HG02759 (cell line): ENCODE data around the gene AQP7.
"Not testable (repeated sequence)": the region's sequence is repeated elsewhere in the genome, so short reads cannot be mapped to it uniquely, and the experiment has no call there.

ENCODE experiments used
- ATAC-seq: cut with Tn5 transposase; IDR thresholded peaks from one replicate; pipeline ENCODE4 v1.9.1; 2021; ENCODE audit warnings: mild to moderate bottlenecking, moderate library complexity; ENCODE audit not compliant: unreplicated experiment

The AQP7 gene

DNA sequence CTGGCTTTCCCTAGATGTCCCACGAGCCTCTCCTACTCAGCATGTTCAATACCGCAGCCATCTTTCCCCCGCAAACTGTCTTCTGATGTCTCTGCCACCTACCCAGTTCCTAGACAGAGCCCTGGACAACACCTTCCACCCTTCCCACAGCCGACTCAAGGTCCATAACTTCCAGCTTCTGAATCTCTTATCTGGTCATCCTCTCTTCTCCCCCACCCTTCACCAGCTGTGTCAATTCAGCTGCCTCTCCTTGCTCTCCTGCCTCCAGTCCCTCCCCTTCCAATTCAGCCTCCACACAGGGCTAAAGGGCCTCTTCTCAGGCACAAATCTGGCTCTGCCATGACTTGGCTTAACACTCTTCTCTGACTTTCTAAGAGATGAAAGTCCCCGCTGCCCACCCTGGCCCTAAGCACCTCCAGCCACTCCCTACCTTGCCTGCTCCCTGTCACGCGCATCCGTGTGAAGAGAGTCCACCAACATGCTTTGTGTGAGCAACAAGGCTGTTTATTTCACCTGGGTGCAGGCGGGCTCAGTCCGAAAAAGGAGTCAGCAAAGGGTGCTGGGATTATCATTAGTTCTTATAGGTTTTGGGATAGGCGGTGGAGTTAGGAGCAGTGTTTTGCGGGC lies 25.2 kb downstream of the AQP7 start:
- ATAC-seq = no peak

DNA sequence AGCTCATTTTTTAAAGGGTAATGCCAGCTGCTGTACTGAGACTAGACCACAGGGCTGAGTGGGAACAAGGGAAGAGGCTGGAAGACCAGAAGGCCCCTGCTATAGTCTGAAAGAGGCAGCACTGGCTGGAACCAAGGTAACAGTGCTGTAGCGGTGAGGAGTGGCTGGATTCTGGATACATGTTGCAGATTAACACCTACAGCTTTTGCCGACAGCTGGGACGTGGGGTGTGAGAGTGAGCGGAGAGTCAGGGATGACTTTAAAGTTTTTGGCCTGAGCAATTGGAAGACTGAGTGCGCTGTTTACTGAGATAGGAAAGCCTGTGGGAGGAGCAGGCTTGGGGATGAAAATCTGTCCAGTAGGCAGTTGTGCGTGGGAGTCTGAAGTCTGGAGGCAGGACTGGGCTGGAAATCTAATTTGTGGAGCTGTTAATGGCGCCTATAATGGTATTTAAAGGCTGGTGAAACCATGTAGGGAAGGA lies 26.5 kb downstream of the AQP7 start:
- no peak for ATAC-seq

DNA sequence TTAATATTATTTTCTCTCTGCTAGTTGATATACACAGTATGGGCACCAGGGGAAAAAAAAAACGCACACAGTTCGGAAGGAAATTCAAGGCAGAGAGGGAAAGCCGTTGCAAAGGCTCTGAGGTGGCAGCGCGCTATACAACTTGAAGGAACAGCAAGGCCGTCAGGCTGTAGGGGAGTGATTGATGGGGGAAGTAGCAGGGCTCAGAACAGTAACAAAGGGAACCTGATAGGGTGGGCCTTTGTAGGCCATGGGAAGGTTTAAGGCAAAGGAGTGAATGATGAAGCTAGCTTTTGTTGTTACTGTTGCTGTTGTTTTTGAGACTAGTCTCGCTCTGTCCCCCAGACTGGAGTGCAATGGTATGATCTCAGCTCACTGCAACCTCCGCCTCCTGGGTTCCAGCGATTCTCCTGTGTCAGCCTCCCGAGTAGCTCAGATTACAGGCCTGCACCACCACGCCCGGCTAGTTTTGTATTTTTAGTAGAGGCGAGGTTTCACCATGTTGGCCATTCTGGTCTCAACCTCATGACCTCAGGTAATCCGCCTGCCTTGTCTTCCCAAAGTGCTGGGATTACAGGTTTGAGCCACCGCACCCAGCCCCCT lies 27.0 kb downstream of the AQP7 start:
- no peak for ATAC-seq

DNA sequence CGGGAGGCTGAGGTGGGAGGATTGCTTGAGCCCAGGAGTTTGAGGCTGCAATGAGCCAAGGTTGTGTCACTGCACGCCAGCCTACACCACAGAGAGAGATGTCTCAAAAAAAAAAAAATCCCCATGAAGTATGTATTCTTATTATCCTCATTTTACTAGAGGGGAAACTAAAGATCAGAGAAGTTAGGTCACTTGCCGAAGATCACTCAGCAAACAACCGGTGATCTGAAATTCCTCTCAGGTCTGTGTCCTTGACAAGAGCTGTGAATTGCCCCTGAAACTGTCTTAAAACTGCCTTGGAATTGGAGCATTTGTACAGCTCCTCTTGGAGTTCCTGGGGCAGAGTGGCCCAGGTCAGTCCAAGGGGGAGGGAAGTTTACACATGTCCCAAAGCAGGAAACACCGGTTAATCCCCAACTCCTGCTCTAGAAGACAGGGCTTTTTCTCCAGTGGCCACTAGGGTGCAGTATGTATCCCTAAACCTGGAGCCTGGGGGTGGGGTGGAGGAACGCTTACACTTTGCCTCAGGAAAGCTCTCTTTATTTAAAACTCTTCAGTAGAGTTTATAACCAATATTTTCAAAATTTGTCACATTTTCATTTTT lies 27.6 kb downstream of the AQP7 start:
- peak; percentile 82 for ATAC-seq

- no peak for ATAC-seq
Measured at GRCh38 chr9:33374190-33374589, 28.2 kb downstream of the AQP7 start.

DNA sequence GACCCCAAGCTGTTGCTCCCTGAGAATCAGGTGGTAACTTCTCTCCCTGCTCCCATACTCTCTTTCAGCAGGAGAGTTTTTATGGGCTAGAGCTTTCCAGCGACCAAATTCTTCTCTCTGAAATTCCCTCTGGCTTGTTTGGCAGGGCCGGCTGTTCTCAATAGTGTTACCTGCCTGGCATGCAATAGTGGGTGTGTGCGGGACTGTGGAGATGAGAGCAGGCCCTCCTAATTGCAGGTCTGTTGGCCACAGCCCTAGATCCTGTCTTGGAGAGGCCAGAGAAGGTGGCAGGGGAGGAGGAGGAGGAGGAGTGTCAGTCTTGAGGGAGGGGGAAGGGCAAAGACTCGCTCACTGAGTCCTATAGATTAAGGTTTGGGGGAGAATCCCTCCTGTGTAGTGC lies 29.5 kb downstream of the AQP7 start:
- ATAC-seq = no peak

- ATAC-seq = no peak
Measured at GRCh38 chr9:33366979-33367480, 35.3 kb downstream of the AQP7 start.

GRCh38 chr9:33364814-33365213 lies 37.6 kb downstream of the AQP7 start:
- not testable (repeated sequence) for ATAC-seq

- no peak for ATAC-seq
Measured at GRCh38 chr9:33364127-33364526, 38.2 kb downstream of the AQP7 start.

DNA sequence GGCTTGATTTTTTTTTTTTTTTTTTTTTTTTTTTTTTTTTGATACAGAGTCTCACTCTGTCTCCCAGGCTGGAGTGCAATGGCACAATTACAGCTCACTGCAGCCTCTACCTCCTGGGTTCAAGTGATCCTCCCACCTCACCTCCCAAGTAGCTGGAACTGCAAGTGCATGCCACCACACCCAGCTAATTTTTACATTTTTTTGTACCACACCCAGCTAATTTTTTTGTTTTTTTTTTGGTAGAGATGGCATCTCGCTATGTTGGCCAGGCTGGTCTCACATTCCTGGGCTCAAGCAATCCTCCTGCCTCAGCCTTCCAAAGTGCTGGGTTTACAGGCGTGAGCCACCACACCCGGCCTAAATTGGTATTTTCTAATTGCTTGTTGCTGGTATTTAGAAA lies 43.7 kb downstream of the AQP7 start:
- not testable (repeated sequence) for ATAC-seq

DNA sequence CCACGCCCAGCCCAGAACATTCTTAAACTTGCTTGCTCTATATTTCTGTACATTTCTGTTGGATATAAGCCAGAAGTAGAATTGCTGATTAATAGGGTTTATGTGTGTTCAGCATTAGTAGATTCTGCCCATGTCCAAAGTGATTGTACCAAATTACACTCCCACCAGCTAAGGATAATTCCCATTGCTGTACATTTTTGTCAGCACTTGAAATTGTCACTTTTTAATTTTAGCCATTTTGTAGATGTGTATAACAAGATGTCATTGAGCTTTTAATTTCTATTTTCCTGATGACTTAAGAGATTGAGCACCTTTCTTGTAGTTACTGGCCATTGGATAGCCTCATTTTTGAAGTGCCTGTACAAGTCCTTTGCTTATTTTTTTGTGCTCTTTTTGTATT lies 46.4 kb downstream of the AQP7 start:
- ATAC-seq = no peak

GRCh38 chr9:33354651-33355211 lies 47.6 kb downstream of the AQP7 start:
- no peak for ATAC-seq

DNA sequence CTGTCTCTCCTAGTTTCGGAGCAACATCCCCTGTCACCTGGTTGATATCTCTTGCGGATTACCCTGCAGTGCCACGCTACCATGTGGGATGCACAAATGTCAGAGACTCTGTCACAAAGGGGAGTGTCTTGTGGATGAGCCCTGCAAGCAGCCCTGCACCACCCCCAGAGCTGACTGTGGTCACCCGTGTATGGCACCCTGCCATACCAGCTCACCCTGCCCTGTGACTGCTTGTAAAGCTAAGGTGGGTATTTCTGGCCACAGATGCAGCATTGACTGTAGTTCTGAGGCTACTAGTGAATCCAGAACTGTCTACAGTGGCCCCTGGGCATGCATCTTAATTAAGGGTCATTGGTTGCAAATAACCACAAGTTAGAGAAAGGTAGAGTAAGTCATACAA lies 50.8 kb downstream of the AQP7 start:
- ATAC-seq = no peak

DNA sequence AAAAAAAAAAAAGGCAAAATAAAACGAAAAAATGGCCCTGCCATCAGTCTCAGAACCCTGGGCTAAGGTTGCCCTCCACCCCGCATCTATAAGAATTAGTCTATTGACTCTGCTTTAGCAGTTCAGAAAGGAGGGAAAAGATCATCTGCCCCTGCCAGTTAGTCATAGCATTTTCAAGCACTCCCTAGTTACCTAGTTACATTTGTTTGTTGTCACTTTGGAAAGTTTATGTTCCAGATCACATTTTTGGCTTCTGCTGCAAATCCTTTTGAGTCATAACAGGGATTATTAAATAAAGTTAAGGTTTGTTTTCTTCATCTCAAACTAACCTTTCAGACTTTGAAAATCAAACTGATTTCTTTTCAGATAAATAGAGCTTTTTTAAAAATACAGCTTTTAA lies 52.1 kb downstream of the AQP7 start:
- ATAC-seq = no peak

GRCh38 chr9:33349743-33350142 lies 52.6 kb downstream of the AQP7 start:
- no peak for ATAC-seq

GRCh38 chr9:33348998-33349397 lies 53.4 kb downstream of the AQP7 start:
- ATAC-seq = no peak

DNA sequence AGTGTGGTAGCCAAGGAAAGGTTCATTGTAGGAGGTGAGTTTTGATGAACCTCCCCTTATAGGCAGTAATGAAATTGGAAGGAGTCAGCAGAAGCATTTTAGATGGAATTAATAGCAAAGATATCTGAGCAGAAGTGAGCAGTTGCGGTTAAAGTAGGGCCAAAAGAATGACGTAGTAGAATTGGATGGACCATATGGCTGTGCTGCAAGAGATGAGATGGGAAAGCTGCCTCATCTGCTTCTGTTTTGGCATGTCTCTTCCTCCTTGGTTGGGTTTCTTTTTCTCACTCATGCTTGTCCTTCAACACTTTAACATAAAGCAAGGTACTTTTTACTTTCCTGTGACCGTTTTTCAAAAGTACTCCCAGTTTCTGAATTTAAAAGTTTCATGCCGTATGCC lies 55.8 kb downstream of the AQP7 start:
- no peak for ATAC-seq

- ATAC-seq = no peak
Measured at GRCh38 chr9:33344145-33344544, 58.2 kb downstream of the AQP7 start.

GRCh38 chr9:33341182-33341581 lies 61.2 kb downstream of the AQP7 start:
- no peak for ATAC-seq

GRCh38 chr9:33340186-33340585 lies 62.2 kb downstream of the AQP7 start:
- ATAC-seq = no peak
